ENCODE results near the gene DRC7. TPM values are rescaled to one million over a fixed set of nuclear protein-coding genes. Genes with fewer than 3 reads are reported as not detected.
"Not testable (repeated sequence)": the region's sequence is repeated elsewhere in the genome, so short reads cannot be mapped to it uniquely, and the experiment has no call there.

Gene DRC7
- polyA plus RNA-seq, 1 donor from 2014 or later: not detected

DNA sequence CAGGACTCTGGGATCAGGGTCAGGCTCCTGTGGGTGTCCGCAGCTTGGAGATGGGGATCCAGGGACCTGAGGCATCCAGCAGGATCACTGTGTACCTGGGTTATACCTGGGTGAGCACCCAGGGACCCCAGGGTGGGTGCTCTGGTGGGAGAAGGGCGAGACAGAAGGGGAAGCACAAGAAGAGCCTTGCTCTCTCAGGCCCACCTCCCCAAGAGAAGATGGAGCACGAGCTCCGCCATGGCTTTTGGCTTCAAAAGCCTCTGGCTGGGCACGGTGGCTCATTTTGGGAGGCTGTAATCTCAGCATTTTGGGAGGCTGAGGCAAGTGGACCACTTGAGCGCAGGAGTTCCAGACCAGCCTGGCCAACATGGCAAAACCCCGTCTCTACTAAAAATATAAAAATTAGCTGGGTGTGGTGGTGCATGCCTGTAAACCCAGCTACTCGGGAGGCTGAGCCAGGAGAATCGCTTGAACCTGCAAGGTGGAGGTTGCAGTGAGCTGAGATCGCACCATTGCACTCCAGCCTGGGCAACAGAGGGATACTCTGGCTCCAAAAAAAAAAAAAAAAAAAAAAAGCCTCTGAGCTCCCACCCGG lies 8.9 kb downstream of the DRC7 start:
- H3K27ac Mint-ChIP-seq: no peak overlapping the region
- H3K4me3 Mint-ChIP-seq: no peak overlapping the region
- peaks cover 0 to 1% (median 0%) of the 10 kb centered on the region in 3 donors for H3K4me1 Mint-ChIP-seq
- H3K27me3 Mint-ChIP-seq: peaks cover 2% of the 10 kb centered on the region
- H3K36me3 Mint-ChIP-seq: no peaks in the 10 kb centered on the region
- H3K9me3 Mint-ChIP-seq: no peaks in the 10 kb centered on the region

DNA sequence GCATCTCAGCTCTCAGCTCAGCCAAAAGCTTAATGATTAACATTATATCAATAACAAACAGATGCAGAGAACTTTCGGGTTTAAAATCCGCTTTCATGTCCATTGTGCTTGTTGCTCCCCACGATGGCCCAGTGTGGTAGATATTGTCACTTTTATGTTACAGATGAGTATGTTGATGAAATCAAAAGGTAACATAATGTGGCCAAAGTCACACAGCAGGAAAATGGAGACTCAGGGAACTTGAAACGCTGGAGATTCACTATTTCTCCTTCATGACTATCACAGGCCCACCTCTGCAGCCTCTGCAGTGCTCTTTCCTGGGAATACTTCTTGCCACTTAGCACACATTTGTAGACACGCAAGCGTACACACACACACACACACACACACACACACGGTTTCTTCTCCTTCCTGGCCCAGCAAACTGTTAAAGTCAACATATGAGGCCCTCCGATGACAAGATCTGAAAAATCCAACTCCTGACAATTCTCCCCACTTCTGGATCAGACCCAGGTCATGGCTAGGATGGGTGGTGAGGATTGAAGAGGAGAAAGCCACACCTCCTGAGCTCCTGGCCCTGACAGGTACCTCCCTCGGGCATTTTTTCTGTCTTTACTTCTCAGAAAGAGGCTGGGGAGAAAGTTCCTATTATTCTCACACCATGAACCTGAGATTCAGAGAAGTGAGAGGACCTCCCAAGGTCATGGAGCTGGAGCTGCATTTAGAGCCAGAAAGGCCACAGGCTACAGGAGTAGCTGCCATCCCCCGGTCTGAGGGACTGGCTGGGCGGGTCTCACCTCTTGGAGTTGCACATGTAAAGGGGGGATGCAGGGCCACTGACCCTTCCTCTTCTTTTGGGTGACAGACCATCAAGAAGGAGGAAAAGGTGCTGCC lies 9.7 kb downstream of the DRC7 start:
- no peaks in the 10 kb centered on the region for H3K36me3 Mint-ChIP-seq
- H3K4me1 Mint-ChIP-seq: peaks cover 0 to 1% (median 0%) of the 10 kb centered on the region in 3 donors
- H3K27me3 Mint-ChIP-seq: peaks cover 3% of the 10 kb centered on the region
- no peak overlapping the region for H3K27ac Mint-ChIP-seq
- H3K4me3 Mint-ChIP-seq: no peak overlapping the region
- no peaks in the 10 kb centered on the region for H3K9me3 Mint-ChIP-seq

DNA sequence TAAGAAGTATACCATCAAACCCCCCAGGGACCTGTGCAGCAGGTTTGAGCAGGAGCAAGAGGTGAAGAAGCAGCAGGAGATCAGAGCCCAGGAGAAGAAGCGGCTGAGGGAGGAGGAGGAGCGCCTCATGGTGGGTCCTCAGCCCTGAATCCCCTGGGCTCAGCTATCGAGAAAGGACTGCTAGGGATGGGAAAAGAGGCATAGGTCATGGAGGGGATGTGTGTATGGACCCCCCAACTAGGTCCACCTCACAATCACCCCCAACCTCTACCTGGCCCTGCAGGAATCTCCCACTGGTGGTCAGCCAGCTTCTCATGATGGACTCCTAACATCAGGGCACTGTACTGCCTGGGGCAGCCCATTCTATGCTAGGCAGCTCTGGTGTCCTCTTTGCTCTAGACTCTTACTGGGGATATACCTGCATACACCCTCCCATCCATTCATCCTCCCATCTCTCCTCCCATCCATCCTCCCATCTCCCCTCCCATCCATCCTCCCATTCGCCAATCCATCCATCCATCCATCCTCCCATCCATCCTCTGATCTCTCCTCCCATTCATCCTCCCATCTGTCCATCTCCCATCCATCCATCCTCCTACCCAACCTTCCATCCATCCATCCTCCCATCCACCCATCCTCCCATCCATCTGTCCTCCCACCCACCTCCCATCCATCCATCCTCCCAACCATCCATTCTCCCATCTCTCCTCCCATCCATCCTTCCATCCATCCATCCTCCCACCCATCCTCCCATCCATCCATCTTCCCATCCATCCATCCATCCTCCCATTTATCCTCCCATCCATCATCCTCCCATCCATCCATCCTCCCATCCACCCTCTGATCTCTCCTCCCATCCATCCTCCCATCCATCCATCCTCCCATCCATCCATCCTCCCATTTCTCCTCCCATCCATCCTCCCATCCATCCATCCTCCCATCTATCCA lies 10.6 kb downstream of the DRC7 start:
- Mint-ChIP-seq H3K27me3 (peaks cover 3% of the 10 kb centered on the region), H3K4me3 (no peak overlapping the region), H3K4me1 (peaks cover 0 to 1% (median 0%) of the 10 kb centered on the region in 3 donors), H3K36me3 (no peaks in the 10 kb centered on the region), H3K9me3 (no peaks in the 10 kb centered on the region), H3K27ac (no peak overlapping the region)

DNA sequence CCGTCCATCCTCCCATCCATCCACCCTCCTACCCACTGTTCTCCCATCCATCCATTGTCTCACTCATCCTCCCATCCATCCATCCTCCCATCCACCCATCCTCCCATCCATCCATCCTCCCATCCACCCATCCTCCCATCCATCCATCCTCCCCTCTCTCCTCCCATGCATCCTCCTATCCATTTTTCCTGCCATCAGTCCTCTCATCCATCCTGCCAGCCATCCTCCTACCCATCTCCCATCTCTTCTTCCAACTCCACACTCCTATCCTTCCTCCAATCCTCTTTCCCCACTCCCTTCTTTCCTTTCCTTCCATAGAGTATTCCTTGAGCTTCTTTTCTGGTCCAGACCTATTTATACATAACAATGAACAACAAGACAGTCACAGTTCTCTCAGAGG lies 12.1 kb downstream of the DRC7 start:
- Mint-ChIP-seq H3K36me3 (no peaks in the 10 kb centered on the region), H3K9me3 (no peaks in the 10 kb centered on the region), H3K4me1 (peaks cover 0 to 1% (median 0%) of the 10 kb centered on the region in 3 donors), H3K4me3 (no peak overlapping the region), H3K27me3 (peaks cover 6% of the 10 kb centered on the region), H3K27ac (no peak overlapping the region)

DNA sequence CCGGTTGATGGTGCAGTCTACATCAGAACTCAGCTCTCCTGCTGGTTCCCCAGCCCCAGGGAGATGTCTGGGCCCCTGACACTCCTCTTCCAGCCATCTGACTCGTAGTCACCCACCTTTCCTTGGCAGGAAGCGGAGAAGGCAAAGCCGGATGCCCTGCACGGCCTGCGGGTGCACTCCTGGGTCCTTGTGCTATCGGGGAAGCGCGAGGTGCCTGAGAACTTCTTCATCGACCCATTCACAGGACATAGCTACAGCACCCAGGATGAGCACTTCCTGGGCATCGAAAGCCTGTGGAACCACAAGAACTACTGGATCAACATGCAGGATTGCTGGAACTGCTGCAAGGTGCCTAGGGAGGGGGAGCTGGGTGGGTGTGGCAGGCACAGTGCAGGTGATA lies 12.7 kb downstream of the DRC7 start:
- H3K27ac Mint-ChIP-seq: no peak overlapping the region
- no peaks in the 10 kb centered on the region for H3K9me3 Mint-ChIP-seq
- H3K4me3 Mint-ChIP-seq: no peak overlapping the region
- peaks cover 0 to 1% (median 0%) of the 10 kb centered on the region in 3 donors for H3K4me1 Mint-ChIP-seq
- peaks cover 7% of the 10 kb centered on the region for H3K27me3 Mint-ChIP-seq
- no peaks in the 10 kb centered on the region for H3K36me3 Mint-ChIP-seq

DNA sequence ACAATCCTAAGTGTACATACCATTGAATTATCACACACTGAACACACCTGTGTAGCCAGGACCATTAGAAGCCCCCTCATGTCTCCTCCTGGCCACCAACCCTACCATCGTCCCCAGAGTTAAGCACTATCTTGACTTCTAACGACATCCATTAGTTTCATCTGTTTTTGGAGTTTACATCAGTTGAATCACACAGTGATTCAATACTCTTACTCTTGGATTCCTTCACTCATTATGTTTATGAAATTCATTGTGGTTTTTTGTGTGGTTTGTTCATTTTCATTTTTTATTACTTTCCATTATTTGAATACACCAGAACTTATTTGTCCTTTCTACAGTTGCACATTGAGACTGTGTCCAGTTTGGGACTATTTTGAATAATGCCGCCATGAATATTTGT lies 13.6 kb downstream of the DRC7 start:
- Mint-ChIP-seq H3K36me3 (no peaks in the 10 kb centered on the region), H3K4me1 (peaks cover 0 to 1% (median 0%) of the 10 kb centered on the region in 3 donors), H3K27ac (no peak overlapping the region), H3K27me3 (peaks cover 12% of the 10 kb centered on the region), H3K9me3 (no peaks in the 10 kb centered on the region), H3K4me3 (no peak overlapping the region)

DNA sequence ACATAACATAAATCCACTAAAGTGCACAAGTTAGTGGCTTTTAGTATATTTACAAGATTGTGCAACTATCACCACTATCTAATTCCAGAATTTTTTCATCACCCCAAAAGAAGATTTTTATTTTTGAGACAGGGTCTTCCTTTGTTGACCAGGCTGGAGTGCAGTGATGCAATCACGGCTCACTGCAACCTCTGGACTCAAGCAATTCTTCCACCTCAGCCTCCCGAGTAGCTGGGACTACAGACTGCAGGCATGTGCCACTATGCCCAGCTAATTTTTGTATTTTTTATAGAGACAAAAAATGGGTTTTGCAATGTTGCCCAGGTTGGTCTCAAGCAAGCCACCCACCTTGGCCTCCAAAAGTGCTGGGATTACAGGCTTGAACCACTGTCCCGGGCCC lies 15.1 kb downstream of the DRC7 start:
- Mint-ChIP-seq H3K4me3 (no peak overlapping the region), H3K4me1 (no peaks in the 10 kb centered on the region), H3K27me3 (peaks cover 18% of the 10 kb centered on the region), H3K27ac (no peak overlapping the region), H3K36me3 (no peaks in the 10 kb centered on the region), H3K9me3 (no peaks in the 10 kb centered on the region)

DNA sequence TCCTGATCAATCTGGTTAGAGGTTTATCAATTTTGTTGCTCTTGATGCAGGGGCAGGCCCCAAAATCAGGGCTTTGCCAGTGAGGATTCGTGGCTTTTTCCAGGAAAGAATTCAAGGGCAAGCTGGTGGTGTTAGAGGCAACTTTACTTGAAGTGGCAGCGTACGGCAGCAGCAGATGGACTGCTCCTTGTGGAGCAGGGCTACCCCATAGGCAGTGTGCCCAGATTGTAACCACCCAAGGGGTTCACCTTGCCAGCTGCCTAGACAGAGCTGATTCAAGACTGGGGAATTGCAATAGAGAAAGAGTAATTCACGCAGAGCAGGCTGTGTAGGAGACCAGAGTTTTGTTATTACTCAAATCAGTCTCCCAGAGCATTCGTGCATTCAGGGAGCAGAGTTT lies 16.7 kb downstream of the DRC7 start:
- H3K27ac Mint-ChIP-seq: no peak overlapping the region
- H3K4me3 Mint-ChIP-seq: no peak overlapping the region
- H3K36me3 Mint-ChIP-seq: no peaks in the 10 kb centered on the region
- H3K27me3 Mint-ChIP-seq: peaks cover 27% of the 10 kb centered on the region
- H3K4me1 Mint-ChIP-seq: no peaks in the 10 kb centered on the region
- H3K9me3 Mint-ChIP-seq: no peaks in the 10 kb centered on the region

DNA sequence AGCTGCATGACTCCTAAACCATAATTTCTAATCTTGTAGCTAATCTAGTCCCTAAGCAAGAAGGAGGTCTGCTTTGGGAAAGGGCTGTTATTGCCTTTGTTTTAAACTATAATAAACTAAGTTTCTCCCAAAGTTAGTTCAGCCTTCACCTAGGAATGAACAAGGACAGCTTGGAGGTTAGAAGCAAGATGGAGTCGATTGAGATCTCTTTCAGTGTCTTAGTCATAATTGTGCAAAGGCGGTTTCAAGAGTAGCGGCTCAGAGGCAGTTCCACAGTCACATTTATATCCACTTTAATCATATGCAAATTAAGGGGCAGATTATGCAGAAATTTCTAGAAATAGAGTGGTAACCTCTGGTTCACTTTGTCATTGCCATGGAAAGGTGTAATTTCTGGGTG lies 17.4 kb downstream of the DRC7 start:
- H3K4me3 Mint-ChIP-seq: no peak overlapping the region

DNA sequence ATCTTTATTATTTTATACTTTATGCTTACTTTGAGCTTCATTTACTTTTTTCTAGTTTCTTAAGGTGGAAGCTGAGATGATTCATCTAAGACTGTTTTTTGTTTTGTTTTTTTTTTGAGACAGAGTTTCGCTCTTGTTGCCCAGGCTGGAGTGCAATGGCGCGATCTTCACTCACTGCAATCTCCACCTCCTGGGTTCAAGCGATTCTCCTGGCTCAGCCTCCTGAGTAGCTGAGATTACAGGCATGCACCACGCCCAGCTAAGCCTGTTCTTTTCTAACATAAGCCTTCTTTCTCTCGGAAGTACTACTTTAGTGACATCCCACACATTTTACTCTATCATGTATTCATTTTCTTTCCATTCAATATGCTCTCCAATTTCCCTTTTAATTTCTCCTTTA lies 18.0 kb downstream of the DRC7 start:
- H3K36me3 Mint-ChIP-seq: not testable (repeated sequence)

More for the DNA sequence above, 17.4 kb downstream of the DRC7 start:
- Mint-ChIP-seq H3K27ac (no peak overlapping the region), H3K27me3 (peaks cover 27% of the 10 kb centered on the region), H3K36me3 (no peaks in the 10 kb centered on the region), H3K4me1 (no peaks in the 10 kb centered on the region), H3K9me3 (no peaks in the 10 kb centered on the region)

DNA sequence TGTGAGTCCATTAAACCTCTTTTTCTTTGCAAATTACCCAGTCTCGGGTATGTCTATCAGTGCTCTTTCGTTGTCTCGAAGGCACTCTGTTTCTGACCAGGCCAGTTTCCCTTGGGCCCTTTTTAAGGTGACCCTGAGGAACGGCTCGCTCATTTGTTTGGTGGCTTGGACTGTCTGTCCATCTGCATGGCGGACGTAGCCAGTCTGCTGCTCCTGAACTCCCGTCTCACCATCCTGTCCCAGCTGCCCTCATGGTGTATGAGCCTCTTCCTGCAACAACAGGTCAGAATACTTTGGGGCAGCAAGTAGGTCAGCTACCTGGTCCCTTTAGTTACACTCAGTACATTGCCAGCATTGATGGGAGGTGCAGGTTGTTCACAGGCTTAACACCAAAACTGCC lies 19.0 kb downstream of the DRC7 start:
- peaks cover 24% of the 10 kb centered on the region for H3K27me3 Mint-ChIP-seq
- no peaks in the 10 kb centered on the region for H3K9me3 Mint-ChIP-seq
- no peak overlapping the region for H3K27ac Mint-ChIP-seq
- H3K4me3 Mint-ChIP-seq: no peak overlapping the region
- H3K36me3 Mint-ChIP-seq: no peaks in the 10 kb centered on the region
- no peaks in the 10 kb centered on the region for H3K4me1 Mint-ChIP-seq

More for the DNA sequence above, 18.0 kb downstream of the DRC7 start:
- not testable (repeated sequence) for H3K4me3 Mint-ChIP-seq, H3K4me1 Mint-ChIP-seq, H3K27ac Mint-ChIP-seq, H3K9me3 Mint-ChIP-seq
- H3K27me3 Mint-ChIP-seq: peaks cover 27% of the 10 kb centered on the region

DNA sequence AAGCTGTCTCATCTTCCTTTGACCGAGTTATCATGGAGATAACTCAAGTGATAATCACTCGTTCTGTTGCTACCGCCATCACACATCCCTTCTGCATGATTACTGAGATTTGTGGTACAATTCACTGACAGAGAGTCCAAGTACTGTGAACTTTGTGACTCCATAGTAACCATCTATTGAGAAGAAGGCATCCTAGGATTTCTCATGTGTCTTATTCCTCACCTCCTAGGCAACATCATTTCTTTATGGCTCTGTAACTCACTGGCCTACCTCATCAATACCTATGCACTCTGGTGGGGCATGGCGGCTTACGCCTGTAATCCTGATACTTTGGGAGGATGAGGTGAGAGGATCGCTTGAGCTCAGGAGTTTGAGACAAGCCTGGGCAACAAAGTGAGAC lies 19.4 kb downstream of the DRC7 start:
- Mint-ChIP-seq H3K36me3 (no peaks in the 10 kb centered on the region), H3K4me3 (no peak overlapping the region), H3K4me1 (no peaks in the 10 kb centered on the region), H3K9me3 (no peaks in the 10 kb centered on the region), H3K27me3 (peaks cover 23% of the 10 kb centered on the region), H3K27ac (no peak overlapping the region)

DNA sequence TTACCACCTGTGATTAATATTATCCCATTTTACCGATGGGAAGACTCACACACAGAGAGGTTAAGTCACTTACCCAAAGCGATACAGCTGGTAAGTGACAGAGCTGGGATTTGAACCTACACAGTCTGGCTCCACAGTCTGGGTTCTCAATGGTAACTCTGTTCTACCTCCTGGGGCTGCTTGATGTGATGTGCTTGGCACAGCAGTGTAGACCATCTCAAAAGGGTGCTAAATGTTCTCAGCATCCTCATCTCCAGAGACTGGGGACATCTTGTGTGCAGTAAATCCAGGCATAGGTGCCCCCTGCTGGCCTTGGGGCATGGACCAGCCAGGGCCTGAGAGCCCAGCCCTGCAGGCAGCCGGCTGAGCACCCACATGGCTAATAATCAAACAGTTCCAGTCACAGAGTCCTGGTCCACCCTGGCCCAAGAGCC lies 25.6 kb downstream of the DRC7 start:
- no peak overlapping the region for H3K27ac Mint-ChIP-seq
- no peaks in the 10 kb centered on the region for H3K36me3 Mint-ChIP-seq
- H3K4me1 Mint-ChIP-seq: peaks cover 0 to 4% (median 3%) of the 10 kb centered on the region in 3 donors
- H3K27me3 Mint-ChIP-seq: peaks cover 6% of the 10 kb centered on the region
- H3K9me3 Mint-ChIP-seq: no peaks in the 10 kb centered on the region
- H3K4me3 Mint-ChIP-seq: no peak overlapping the region

DNA sequence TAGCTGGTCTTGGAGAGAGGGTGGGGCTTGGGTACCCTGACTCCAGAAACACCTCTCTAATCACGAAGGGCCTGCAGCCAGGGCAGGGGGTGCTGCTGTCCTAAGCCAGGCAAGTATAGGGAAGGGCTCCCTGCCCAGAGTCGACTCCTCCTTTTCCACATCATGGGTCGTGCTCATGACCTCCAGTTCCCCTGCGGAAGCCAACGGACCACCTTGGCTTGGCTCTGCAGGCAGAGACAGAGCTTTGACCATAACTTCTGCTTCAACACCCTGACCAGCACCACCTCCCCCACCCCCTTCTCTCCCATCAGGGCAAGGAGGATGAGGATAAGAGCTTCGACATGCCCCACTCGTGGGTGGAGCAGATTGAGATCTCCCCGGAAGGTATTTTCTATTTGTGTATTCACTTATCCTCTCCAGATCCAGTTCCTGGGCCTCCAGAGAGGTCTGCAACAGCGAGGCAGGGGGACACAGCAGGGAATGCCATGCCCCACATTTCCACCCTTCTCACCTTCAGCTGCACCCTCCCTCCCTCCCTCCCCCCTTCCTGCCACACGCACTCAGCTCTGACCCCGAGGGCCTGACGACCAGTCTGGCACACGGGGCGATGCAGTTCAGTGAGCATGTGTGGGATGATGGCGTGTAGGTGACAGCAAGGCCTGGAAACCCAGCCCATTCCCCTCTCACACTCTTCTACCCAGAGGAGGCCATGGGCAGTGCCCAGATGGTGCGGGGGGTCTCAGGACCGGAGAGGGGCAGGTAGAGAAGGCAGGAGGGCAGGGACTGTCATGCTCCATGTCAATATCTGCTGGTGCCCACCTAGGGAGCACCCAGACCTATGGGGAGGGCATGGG lies 27.0 kb downstream of the DRC7 start:
- H3K27ac Mint-ChIP-seq: no peak overlapping the region
- H3K4me3 Mint-ChIP-seq: no peak overlapping the region
- peaks cover 2% of the 10 kb centered on the region for H3K27me3 Mint-ChIP-seq
- H3K9me3 Mint-ChIP-seq: no peaks in the 10 kb centered on the region
- no peaks in the 10 kb centered on the region for H3K36me3 Mint-ChIP-seq
- H3K4me1 Mint-ChIP-seq: peaks cover 1 to 8% (median 5%) of the 10 kb centered on the region in 3 donors
